Endometrial microvascular endothelial cells (primary cell): ENCODE measurements around the gene ENDOV. TPM values are rescaled to one million over a fixed set of nuclear protein-coding genes. Genes with fewer than 3 reads are reported as not detected.
"Not testable (repeated sequence)": the region's sequence is repeated elsewhere in the genome, so short reads cannot be mapped to it uniquely, and the experiment has no call there.

Source experiments
- in situ Hi-C: cut with HindIII; loops from 2 replicates; pipeline ENCODE4 v1.10.0; 2017; ENCODE audit warnings: low sequenced_read_pairs, low pct_unique_long_range_greater_than_20kb; ENCODE audit errors: inconsistent ontology term
- total RNA-seq: library from RNA; depleted of rRNA; stranded (reverse); fragments of >200 nt; gene quantifications from one replicate; pipeline ENCODE4 v1.2.3, GENCODE V29; 2015; ENCODE audit errors: inconsistent ontology term

The ENDOV gene
- total RNA-seq, 1 donor from 2014 or later: 7.1 TPM

DNA sequence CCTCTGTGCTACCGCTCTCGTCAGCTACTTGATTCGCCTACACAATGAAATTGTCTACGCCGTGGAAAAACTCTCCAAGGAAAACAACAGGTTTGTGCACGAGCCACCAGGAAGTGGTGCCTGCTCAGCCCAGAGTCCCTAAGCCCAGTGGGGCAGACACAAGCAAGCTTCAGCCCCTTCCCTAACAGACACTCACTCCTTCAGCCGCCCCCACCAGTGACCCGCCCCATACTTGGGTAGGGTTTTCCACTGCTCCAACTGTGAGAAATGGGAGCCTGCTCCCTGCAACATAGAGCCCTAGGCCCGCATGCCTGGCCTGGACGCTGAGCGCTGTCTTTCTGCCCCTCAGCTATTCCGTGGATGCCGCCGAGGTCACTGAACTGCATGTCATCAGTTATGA lies 28.6 kb upstream of the ENDOV start:
- in situ Hi-C loops: no loop called here

DNA sequence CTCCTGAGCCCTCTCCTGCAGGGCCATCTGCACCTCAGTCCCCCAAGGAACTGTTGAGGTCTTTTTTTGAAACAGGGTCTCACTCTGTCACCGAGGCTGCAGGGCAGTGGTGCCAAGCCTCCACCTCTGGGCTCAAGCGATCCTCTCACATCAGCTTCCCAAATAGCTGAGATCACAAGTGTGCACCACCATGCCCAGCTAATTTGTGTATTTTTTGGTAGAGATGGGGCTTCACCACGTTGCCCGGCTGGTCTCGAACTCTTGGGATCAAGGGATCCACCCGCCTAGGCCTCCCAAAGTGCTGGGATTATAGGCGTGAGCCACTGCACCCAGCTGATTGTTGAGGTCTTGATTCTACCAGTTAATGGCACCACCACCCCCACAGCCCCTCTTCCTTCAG lies 27.9 kb upstream of the ENDOV start:
- in situ Hi-C loops: no loop called here

DNA sequence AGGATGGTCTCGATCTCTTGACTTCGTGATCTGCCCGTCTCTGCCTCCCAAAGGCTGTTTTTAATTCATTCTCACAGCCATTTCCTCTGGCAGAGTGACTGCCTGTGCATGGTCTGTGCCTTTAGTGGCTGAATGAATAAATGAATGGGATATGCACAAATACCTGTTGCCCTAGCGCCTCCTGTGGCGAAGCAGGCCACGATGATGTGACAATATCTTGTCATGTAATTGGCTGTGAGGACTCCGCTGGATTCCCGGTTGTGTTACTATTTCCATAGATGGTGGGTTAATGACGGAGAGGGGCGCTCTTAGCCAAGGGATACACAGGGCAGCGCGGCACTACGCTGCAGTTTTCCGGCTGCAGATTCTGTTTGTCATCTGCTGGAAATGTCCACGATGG lies 26.8 kb upstream of the ENDOV start:
- in situ Hi-C loops: no loop called here

DNA sequence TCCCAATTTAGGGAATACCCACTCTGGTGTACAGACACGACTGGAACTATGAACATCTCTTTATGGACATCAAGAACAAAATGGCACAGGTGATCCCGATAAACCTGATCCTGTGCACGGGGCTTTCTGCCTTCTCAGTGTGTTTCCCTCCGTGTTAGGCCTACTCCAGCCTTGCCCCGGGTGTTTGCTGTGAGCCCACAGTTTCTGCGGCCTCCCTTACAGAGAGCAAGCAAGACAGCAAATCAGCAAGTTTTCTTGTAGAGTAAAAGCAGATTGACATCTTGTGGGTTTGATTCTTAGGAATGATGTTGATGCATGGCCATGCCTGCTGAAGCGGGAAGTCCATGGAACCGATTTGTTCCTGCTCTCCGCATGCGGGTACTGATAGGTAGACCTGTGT lies 26.4 kb upstream of the ENDOV start:
- in situ Hi-C loops: no loop called here

DNA sequence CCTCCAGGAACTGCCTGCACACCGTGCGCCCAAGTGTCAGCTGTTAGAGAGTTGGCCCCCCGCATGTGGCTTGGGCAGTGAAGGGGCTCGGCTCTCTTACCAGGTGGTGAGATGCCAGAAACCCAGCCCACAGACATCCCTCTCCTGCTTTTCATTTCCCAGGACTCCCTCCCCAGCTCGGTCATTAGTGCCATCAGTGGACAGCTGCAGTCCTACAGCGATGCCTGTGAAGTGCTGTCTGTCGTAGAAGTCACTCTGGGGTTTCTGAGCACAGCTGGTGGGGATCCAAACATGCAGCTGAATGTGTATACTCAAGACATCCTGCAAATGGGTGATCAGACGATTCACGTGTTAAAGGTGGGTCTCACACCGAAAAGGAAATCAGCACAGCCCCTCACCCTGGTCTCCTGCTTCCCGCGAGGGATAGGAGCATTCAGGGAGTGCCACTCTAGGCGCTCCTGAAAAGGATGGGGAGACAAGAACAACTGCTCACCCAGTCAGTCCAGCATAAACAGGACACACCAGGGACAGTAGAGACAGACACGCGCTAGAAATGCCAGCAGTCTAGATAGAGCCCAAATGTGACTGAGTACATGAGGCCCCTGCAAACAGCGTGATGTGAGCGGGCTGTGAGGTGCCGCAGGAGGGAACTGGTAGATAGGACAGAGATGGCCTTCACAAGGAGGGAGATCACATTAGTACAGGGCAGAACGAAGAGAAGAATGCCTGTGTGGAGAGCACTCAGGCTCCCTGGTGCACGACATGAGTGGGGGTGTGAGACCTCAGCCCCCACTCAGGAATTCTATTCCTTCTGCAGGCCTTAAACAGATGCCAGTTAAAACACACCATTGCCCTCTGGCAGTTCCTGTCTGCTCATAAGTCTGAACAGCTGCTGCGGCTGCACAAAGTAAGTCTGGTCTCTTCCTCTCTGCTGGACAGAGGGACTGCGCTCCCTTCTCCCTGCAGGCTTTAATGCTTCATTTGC lies 25.7 kb upstream of the ENDOV start:
- in situ Hi-C loops: no loop called here

DNA sequence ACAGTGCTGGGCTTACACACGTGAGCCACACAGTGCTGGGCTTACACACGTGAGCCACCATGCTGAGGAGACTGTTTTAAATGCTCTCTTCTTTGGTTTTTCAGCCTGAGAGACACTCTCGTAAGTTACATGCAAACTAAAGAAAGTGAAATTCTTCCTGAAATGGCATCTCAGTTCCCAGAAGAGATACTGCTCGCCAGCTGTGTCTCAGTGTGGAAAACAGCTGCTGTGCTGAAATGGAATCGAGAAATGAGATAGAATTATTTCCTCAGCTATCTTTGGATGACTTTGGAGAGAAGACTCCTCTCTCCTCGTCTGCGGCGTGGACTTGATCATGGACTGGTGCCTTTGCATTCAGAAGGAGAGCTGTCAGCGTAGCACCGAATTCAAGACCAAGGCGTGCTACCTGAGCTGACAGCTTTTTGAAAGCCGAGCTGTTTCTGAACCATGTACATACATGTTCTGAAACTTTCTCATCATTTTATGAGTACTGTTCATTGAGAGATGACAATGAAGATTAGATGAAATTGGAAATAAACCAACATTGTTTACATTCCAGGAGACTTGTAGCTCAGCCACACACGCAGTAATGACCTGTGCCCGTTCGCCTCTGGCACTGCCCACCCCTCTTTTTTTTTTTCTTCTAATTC lies 21.6 kb upstream of the ENDOV start:
- in situ Hi-C loops: no loop called here

DNA sequence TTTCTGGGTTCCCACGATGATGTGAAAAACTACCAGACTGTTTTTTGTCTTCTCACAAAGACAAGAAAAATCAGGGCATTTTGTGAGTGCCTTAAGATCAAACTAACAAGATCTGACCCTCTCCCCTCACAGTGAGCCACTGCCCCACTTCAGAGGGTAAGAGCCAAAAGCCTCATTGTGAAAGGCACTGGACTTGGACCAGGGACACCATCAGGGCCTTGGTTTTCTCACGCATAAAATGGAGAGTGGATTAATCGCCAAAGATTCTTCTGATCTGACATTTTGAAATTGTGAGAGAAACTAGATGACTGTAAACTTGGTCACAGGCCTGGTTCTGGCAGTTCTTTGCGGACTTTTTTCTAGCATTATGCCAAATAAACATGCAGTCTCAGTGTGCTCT lies 21.0 kb upstream of the ENDOV start:
- in situ Hi-C loops: no loop called here

DNA sequence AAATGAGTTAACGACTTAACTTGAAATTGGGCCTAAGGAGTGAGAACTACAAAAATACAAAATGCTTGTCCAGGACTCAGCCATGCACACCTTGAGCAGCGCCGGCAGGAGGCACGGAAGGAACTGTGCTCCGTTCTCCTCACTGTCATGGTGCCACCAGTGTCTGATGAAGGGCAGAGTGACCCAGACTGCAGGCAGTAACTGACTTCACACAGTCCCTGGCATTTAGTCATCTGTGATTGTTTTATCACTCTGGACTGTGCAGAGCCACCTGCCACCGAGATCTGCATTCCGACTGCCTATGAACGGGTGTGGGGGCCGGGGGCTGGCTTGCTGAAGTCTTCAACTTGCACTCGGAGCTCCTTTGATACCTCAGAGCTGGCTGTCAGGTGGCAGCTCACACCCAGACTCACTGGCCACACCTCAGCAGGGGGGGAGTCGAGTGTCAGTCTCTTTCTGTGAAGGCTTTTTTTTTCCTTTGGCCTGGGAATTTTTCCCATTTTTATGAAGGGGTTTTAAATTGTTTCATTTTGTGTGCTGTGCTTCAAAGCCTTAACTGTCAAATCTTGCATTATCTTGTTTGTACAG lies 20.2 kb upstream of the ENDOV start:
- in situ Hi-C loops: no loop called here

DNA sequence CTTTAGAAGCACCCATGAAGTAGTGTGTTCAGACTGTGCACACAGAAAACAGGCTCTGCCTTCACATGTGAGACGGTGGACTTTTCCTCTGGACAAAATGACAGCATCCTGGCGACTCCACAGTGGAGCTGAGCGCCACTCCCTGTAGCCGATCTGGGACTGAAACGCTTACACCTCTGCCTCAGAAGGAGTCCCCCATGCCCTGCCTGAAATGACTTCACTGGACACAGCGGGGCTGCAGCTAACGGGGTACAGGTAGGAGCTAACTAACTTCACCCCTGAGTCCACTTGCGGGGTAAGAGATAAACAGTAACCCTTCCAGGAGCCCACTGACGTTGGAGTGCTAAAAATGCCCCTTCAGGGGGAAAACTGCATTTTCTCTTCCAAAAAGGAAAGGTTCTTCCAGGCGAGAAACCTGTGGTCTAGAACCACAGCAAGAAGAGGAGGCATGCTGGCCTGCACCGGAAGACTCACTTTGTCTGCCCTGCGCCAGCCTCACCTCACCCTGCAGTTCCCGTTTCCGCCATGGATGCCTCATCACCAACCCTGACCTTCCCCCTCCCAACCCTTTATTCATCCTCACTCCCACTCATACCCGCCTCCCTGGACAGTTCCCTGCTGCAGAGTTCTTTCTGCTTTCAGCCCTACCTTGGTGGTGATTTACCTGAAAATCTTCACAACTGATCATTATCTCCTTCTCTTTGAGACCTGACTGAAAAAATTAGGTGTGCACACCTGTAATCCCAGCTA lies 19.4 kb upstream of the ENDOV start:
- in situ Hi-C loops: no loop called here

DNA sequence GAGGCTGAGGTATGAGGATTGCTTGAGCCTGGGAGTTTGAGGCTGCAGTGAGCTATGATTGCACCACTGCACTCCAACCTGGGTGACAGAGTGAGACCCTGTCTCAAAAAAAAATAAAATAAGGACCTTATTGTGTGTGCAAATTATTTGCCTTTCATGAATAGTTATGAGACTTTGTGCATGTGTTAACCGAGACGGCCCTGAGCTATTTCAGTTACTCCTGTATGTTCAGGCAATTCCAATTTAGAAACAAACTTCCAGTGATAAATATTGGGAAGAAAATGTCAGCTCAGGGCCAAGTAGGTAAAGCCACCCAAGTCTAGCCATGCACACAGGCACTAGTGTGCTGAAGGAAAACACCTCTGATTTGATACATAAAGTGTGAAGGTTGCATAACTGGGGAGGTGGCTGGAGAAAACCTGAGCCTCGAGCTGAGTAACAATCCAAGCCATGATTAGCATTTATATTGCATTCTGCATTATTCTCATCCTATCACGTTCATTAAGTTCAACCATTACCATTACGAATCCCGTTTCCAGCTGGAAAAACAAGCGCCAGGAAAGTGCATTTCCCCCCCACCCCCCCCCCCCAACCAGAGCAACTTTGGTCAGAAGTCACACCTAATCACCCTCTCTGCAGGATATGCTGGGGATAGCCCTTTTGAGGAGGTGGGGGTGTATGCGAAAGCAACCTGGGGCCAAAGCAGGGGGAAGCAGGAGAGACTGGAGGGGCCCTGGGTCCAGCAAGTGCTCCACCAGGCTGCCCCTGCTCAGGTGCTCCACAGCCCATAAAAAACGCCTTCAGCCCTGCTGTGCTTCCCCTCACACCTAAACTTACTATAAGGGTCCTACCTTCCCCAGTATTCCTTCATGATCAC lies 18.6 kb upstream of the ENDOV start:
- in situ Hi-C loops: no loop called here

DNA sequence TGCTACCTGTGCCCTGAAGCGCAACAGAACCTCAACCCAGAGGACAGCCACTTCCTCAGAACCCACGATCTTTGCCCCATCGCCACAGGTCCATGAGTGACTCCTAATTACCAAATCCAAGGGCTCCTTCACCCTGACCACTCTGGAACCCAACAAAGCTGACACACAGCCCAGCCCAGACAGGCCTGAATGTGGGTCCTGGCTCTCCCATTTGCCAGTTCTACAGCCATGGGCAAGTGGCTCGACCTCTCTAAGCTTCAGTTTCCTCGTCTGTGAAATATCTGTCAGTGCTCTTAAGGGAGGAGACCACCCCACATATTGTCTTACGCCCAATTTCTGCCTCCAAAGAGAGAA lies 18.0 kb upstream of the ENDOV start:
- in situ Hi-C loops: no loop called here

DNA sequence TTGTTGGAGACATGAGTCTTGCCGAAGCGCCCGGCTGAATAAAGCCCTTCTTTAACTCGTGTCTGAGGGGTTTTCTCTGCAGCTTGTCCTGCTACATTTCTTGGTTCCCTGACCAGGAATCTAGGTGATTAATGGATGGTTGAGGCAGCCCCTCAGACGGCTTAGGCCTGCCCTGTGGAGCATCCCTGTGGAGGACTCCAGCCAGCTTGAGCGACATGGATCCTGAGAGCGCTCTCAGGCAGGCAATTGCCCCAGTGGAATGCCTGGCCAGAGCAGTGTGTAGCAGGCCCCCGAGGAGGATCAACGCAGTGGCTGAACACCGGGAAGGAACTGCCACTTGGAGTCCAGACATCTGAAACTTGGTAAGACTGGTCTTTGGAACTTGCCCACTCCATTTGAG lies 17.3 kb upstream of the ENDOV start:
- in situ Hi-C loops: no loop called here

DNA sequence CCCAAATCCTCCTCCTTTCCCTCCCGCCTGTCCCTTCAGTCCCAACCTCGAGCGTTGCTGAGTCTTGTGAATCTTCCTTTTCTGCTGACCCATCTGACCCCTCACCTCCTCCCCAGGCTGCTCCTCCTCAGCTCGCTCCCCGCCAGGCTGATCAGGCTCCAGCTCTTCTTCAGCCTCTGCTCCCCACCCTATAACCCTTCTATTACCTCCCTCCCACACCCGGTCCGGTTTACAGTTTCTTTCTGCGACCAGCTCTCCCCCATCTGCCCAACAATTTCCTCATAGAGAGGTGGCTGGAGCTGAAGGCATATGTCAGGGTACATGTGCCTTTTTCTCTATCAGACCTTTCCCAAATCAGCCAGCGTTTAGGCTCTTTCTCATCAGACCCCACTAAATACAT lies 13.9 kb upstream of the ENDOV start:
- in situ Hi-C loops: not testable (repeated sequence)

DNA sequence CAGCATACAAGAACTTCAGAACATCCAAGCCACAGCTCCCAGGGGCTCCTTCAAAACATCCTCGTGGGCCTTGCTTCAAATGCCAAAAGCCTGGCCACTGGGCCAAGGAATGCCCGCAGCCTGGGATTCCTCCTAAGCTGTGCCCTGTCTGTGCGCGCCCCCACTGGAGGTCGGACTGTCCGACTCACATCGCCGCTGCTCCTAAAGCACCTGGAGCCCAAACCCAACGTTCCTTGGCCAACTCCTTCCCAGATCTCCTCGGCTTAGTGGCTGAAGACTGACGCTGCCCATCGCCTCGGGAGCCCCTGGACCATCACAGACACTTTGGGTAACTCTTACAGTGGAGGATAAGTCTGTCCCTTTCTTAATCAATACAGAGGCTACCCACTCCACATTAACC lies 12.9 kb upstream of the ENDOV start:
- in situ Hi-C loops: not testable (repeated sequence)

DNA sequence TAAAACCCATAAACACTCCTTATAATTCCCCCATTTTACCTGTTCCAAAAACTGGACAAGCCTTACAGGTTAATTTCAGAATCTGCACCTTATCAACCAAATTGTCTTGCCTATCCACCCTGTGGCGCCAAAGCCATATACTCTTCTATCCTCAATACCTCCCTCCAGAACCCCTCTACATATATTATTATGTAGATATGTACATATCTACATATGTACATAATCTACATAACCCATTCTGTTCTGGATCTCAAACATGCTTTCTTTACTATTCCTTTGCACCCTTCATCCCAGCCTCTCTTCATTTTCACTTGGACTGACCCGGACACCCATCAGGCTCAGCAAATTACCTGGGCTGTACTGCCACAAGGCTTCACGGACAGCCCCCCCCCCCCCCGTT lies 12.0 kb upstream of the ENDOV start:
- in situ Hi-C loops: no loop called here

DNA sequence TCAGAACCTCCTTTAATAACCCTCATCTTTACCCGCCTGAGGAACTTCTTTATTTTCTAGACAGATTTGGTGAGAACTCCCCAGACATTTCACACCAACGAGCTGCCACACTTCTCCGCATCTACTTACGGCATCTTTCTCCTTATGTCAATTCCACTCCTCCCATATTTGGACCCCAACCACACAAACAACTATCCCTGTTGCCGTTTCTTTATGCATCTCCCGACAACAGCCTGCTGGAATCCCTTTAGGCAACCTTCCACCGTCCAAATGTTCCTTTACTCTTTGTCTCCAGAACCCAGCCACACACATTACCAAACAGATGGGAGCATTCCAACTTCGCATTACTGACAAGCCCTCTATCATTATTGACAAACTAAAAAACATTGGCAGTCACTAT lies 8.8 kb upstream of the ENDOV start:
- in situ Hi-C loops: no loop called here

DNA sequence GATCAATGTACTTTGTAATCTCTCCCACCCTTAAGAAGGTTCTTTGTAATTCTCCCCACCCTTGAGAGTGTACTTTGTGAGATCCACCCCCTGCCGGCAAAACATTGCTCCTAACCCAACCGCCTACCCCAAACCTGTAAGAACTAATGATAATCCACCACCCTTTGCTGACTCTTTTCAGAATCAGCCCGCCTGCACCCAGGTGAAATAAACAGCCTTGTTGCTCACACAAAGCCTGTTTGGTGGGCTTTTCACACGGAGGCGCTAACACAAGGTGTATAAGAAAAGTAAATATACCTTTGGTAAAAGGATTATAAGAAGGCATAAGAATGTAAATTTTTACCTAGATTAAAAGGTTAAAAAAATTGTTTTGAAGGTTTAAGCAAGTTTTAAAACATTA lies 7.0 kb upstream of the ENDOV start:
- in situ Hi-C loops: not testable (repeated sequence)

DNA sequence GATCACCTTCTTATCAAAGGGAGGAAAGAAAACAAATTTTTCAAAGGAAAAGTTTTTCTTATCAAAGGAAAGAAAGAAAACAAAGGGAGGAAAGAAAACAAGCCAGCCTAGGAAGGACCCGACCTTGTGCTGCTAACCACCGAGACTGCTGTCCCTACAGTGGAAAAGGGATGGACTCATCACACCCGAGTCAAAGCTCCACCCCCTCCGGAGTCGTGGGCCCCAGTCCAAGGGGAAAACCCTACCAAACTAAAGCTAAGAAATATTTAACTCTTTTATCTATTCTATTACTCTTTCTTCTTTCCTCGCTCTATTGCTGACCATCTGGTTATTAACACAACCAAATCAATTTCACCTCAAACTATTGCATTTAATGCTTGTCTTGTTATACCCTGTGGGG lies 6.1 kb upstream of the ENDOV start:
- in situ Hi-C loops: no loop called here
